ENCODE data around the gene CDKN1C.
A peak's percentile ranks its signal among the peaks of the same experiment; 100 is the strongest.

The CDKN1C gene

GRCh38 chr11:2838676-2839294, 46.8 kb downstream of the CDKN1C start:
- DNase-seq, result no peak
- in situ Hi-C loops (cut with HindIII; ENCODE audit: low pct_ligation_motif_present, low sequenced_read_pairs), result no loop called here
- Histone ChIP-seq H3K27me3 (replicated peaks) (no peaks in the 10 kb centered on the region), H3K36me3 (replicated peaks) (no peaks in the 10 kb centered on the region), H3K4me3 (ENCODE audit: low read depth, low read length) (no peak overlapping the region), H3K27ac (no peak overlapping the region)
- TF ChIP-seq CTCF (IDR thresholded peaks at IDR 0.05; ENCODE audit: low read depth, low read length, missing control alignments), result no peak

- DNase-seq, result no peak
- H3K27ac ChIP-seq, result no peak overlapping the region
- in situ Hi-C loops (cut with HindIII; ENCODE audit: low pct_ligation_motif_present, low sequenced_read_pairs), result no loop called here
- no peaks in the 10 kb centered on the region for H3K27me3 ChIP-seq (replicated peaks)
- TF ChIP-seq CTCF (IDR thresholded peaks at IDR 0.05; ENCODE audit: low read depth, low read length, missing control alignments), result no peak
- H3K36me3 ChIP-seq (replicated peaks), result no peaks in the 10 kb centered on the region
- H3K4me3 ChIP-seq (ENCODE audit: low read depth, low read length), result no peak overlapping the region
These were observed 47.5 kb downstream of the CDKN1C start for GRCh38 chr11:2838091-2838490.

GRCh38 chr11:2837651-2838050, 47.9 kb downstream of the CDKN1C start:
- H3K4me3 ChIP-seq (ENCODE audit: low read depth, low read length), result no peak overlapping the region
- H3K27me3 ChIP-seq (replicated peaks), result no peaks in the 10 kb centered on the region
- in situ Hi-C loops (cut with HindIII; ENCODE audit: low pct_ligation_motif_present, low sequenced_read_pairs), result no loop called here
- no peak overlapping the region for H3K27ac ChIP-seq
- H3K36me3 ChIP-seq (replicated peaks), result no peaks in the 10 kb centered on the region
- DNase-seq, result no peak
- TF ChIP-seq CTCF (IDR thresholded peaks at IDR 0.05; ENCODE audit: low read depth, low read length, missing control alignments), result no peak

GRCh38 chr11:2837096-2837601, 48.4 kb downstream of the CDKN1C start:
- Histone ChIP-seq H3K27ac (no peak overlapping the region), H3K4me3 (ENCODE audit: low read depth, low read length) (no peak overlapping the region), H3K27me3 (replicated peaks) (no peaks in the 10 kb centered on the region), H3K36me3 (replicated peaks) (no peaks in the 10 kb centered on the region)
- in situ Hi-C loops (cut with HindIII; ENCODE audit: low pct_ligation_motif_present, low sequenced_read_pairs), result no loop called here
- peak; percentile 3 for DNase-seq
- TF ChIP-seq CTCF (IDR thresholded peaks at IDR 0.05; ENCODE audit: low read depth, low read length, missing control alignments), result peak; percentile 48

- in situ Hi-C loops (cut with HindIII; ENCODE audit: low pct_ligation_motif_present, low sequenced_read_pairs), result no loop called here
- no peak for TF ChIP-seq CTCF (IDR thresholded peaks at IDR 0.05; ENCODE audit: low read depth, low read length, missing control alignments)
- no peak for DNase-seq
- Histone ChIP-seq H3K4me3 (ENCODE audit: low read depth, low read length) (no peak overlapping the region), H3K36me3 (replicated peaks) (no peaks in the 10 kb centered on the region), H3K27me3 (replicated peaks) (no peaks in the 10 kb centered on the region), H3K27ac (no peak overlapping the region)
These were observed 49.1 kb downstream of the CDKN1C start for GRCh38 chr11:2836315-2837095.

Data from brain microvascular endothelial cell (primary cell).